Vagina (tissue), 2 donors: ENCODE measurements around the gene HID1.

ENCODE experiments used
- POLR2A ChIP-seq, 2 donors: fragments of 450-650 bp; IDR thresholded peaks; one replicate each; pipeline ENCODE4 v1.6.1; 2017; ENCODE audit warnings: antibody characterized with exemption in 2 of 2, mild to moderate bottlenecking in 2 of 2, moderate library complexity in 2 of 2
- TF ChIP-seq, protein P1 (sequence below), 3 experiments: fragments of 450-650 bp in 2 of 3; fragments of 200-600 bp in 1 of 3; sonication (generic) in 1 of 3; IDR thresholded peaks; one replicate each; pipeline ENCODE4 v1.5.1; 2017 to 2019; ENCODE audit warnings: antibody characterized with exemption in 3 of 3, mild to moderate bottlenecking in 2 of 3, moderate library complexity in 2 of 3

DNA sequence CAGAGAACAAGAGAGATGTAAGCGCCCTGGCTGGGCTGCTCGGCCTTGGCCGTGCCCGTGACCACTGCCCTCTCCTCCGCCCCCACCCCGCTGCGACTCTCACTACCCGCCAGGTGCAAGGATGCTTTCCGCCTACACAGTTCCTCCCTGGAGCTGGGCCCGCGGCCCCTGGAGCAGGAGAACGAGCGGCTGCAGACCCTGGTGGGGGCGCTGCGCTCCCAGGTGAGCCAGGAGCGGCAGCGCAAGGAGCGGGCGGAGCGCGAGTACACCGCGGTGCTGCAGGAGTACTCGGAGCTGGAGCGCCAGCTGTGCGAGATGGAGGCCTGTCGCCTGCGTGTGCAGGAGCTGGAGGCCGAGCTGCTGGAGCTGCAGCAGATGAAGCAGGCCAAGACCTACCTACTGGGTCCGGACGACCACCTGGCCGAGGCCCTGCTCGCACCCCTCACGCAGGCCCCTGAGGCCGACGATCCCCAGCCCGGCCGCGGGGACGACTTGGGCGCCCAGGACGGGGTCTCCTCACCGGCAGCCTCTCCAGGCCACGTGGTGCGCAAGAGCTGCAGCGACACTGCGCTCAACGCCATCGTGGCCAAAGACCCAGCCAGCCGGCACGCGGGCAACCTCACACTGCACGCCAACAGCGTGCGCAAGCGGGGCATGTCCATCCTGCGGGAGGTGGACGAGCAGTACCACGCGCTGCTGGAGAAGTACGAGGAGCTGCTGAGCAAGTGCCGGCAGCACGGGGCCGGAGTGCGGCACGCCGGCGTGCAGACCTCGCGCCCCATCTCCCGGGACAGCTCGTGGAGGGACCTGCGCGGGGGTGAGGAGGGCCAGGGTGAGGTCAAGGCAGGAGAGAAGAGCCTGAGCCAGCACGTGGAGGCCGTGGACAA lies 30.8 kb upstream of the HID1 start:
- TF ChIP-seq, protein P1, sequence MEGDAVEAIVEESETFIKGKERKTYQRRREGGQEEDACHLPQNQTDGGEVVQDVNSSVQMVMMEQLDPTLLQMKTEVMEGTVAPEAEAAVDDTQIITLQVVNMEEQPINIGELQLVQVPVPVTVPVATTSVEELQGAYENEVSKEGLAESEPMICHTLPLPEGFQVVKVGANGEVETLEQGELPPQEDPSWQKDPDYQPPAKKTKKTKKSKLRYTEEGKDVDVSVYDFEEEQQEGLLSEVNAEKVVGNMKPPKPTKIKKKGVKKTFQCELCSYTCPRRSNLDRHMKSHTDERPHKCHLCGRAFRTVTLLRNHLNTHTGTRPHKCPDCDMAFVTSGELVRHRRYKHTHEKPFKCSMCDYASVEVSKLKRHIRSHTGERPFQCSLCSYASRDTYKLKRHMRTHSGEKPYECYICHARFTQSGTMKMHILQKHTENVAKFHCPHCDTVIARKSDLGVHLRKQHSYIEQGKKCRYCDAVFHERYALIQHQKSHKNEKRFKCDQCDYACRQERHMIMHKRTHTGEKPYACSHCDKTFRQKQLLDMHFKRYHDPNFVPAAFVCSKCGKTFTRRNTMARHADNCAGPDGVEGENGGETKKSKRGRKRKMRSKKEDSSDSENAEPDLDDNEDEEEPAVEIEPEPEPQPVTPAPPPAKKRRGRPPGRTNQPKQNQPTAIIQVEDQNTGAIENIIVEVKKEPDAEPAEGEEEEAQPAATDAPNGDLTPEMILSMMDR (IDR thresholded peaks at IDR 0.05), result no peak
- TF ChIP-seq POLR2A (IDR thresholded peaks at IDR 0.05), result no peak
